ENCODE data around the gene CBX2.

DNA sequence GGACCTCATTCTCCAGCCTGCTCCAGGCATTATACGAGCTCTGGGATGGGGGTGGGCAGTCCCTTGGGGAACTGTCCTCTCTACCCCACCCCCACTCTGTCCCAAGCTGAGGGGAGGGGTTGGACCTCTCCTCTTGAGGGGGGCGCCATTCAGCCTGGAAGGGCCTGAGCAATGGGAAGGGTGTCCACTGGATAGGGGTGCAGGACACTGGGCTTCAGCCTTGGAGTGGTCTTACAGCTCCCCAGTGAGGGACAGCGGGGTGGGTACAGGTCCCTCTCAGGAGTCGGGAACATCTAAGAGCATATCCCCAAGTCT lies 28.5 kb downstream of the CBX2 start:
- TF ChIP-seq, protein P1, sequence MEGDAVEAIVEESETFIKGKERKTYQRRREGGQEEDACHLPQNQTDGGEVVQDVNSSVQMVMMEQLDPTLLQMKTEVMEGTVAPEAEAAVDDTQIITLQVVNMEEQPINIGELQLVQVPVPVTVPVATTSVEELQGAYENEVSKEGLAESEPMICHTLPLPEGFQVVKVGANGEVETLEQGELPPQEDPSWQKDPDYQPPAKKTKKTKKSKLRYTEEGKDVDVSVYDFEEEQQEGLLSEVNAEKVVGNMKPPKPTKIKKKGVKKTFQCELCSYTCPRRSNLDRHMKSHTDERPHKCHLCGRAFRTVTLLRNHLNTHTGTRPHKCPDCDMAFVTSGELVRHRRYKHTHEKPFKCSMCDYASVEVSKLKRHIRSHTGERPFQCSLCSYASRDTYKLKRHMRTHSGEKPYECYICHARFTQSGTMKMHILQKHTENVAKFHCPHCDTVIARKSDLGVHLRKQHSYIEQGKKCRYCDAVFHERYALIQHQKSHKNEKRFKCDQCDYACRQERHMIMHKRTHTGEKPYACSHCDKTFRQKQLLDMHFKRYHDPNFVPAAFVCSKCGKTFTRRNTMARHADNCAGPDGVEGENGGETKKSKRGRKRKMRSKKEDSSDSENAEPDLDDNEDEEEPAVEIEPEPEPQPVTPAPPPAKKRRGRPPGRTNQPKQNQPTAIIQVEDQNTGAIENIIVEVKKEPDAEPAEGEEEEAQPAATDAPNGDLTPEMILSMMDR (IDR thresholded peaks at IDR 0.05 in 2 of 3, conservative IDR thresholded peaks at IDR 0.05 in 1 of 3; ENCODE audit: borderline replicate concordance in 1 of 3, insufficient read depth in 1 of 3, low read depth in 2 of 3, low read length in 2 of 3) = no peak
- TF ChIP-seq POLR2A (IDR thresholded peaks at IDR 0.05; ENCODE audit: borderline replicate concordance, extremely low read depth, insufficient read depth, insufficient read length) = no peak
- no peak for TF ChIP-seq EZH2 (IDR thresholded peaks at IDR 0.05)
- TF ChIP-seq ELF1 (IDR thresholded peaks at IDR 0.05; ENCODE audit: borderline replicate concordance, low read depth) = no peak
- TF ChIP-seq, protein P2, sequence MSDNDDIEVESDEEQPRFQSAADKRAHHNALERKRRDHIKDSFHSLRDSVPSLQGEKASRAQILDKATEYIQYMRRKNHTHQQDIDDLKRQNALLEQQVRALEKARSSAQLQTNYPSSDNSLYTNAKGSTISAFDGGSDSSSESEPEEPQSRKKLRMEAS (IDR thresholded peaks at IDR 0.05) = no peak
- TF ChIP-seq, protein P3, sequence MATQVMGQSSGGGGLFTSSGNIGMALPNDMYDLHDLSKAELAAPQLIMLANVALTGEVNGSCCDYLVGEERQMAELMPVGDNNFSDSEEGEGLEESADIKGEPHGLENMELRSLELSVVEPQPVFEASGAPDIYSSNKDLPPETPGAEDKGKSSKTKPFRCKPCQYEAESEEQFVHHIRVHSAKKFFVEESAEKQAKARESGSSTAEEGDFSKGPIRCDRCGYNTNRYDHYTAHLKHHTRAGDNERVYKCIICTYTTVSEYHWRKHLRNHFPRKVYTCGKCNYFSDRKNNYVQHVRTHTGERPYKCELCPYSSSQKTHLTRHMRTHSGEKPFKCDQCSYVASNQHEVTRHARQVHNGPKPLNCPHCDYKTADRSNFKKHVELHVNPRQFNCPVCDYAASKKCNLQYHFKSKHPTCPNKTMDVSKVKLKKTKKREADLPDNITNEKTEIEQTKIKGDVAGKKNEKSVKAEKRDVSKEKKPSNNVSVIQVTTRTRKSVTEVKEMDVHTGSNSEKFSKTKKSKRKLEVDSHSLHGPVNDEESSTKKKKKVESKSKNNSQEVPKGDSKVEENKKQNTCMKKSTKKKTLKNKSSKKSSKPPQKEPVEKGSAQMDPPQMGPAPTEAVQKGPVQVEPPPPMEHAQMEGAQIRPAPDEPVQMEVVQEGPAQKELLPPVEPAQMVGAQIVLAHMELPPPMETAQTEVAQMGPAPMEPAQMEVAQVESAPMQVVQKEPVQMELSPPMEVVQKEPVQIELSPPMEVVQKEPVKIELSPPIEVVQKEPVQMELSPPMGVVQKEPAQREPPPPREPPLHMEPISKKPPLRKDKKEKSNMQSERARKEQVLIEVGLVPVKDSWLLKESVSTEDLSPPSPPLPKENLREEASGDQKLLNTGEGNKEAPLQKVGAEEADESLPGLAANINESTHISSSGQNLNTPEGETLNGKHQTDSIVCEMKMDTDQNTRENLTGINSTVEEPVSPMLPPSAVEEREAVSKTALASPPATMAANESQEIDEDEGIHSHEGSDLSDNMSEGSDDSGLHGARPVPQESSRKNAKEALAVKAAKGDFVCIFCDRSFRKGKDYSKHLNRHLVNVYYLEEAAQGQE (IDR thresholded peaks at IDR 0.05; ENCODE audit: low read depth) = no peak
- TF ChIP-seq EZH2phosphoT487 (IDR thresholded peaks at IDR 0.05; ENCODE audit: borderline replicate concordance) = no peak
- no peak for TF ChIP-seq TCF7L2 (IDR thresholded peaks at IDR 0.05; ENCODE audit: borderline replicate concordance, extremely low read depth, insufficient read depth, insufficient read length)
- TF ChIP-seq YY1 (IDR thresholded peaks at IDR 0.05; ENCODE audit: extremely low read depth, insufficient replicate concordance, low read depth, low read length) = no peak
- no peak for TF ChIP-seq SP1 (IDR thresholded peaks at IDR 0.05; ENCODE audit: low read depth)
- no peak for TF ChIP-seq SIN3A (IDR thresholded peaks at IDR 0.05; ENCODE audit: low read depth)
- no peak for TF ChIP-seq RAD21 (IDR thresholded peaks at IDR 0.05; ENCODE audit: low read depth)
